ENCODE measurements around the gene CYP3A7.
"Not testable (repeated sequence)": the region's sequence is repeated elsewhere in the genome, so short reads cannot be mapped to it uniquely, and the experiment has no call there.

CYP3A7 gene

GRCh38 chr7:99729486-99730237 lies 5.3 kb downstream of the CYP3A7 start:
- TF ChIP-seq, protein P1, sequence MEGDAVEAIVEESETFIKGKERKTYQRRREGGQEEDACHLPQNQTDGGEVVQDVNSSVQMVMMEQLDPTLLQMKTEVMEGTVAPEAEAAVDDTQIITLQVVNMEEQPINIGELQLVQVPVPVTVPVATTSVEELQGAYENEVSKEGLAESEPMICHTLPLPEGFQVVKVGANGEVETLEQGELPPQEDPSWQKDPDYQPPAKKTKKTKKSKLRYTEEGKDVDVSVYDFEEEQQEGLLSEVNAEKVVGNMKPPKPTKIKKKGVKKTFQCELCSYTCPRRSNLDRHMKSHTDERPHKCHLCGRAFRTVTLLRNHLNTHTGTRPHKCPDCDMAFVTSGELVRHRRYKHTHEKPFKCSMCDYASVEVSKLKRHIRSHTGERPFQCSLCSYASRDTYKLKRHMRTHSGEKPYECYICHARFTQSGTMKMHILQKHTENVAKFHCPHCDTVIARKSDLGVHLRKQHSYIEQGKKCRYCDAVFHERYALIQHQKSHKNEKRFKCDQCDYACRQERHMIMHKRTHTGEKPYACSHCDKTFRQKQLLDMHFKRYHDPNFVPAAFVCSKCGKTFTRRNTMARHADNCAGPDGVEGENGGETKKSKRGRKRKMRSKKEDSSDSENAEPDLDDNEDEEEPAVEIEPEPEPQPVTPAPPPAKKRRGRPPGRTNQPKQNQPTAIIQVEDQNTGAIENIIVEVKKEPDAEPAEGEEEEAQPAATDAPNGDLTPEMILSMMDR (IDR thresholded peaks at IDR 0.05; ENCODE audit: poor library complexity, severe bottlenecking), result no peak
- H3K4me3 ChIP-seq (ENCODE audit: severe bottlenecking), result no peak overlapping the region
- ATAC-seq (ENCODE audit: low read depth), result peak; percentile 81
- no peak for DNase-seq (ENCODE audit: low spot score)
- peaks cover 16% of the 10 kb centered on the region for H3K4me1 ChIP-seq (ENCODE audit: insufficient read depth, poor library complexity, severe bottlenecking)
- peak overlapping the region; percentile 51 for H3K27ac ChIP-seq (ENCODE audit: poor library complexity, severe bottlenecking)
- no peaks in the 10 kb centered on the region for H3K27me3 ChIP-seq (ENCODE audit: insufficient read depth, poor library complexity, severe bottlenecking)
- H3K9me3 ChIP-seq (ENCODE audit: severe bottlenecking), result no peaks in the 10 kb centered on the region
- H3K36me3 ChIP-seq (ENCODE audit: low read depth), result no peaks in the 10 kb centered on the region

GRCh38 chr7:99728615-99729014 lies 6.4 kb downstream of the CYP3A7 start:
- H3K36me3 ChIP-seq (ENCODE audit: low read depth), result no peaks in the 10 kb centered on the region
- H3K4me3 ChIP-seq (ENCODE audit: severe bottlenecking), result no peak overlapping the region
- DNase-seq (ENCODE audit: low spot score) (no peak), ATAC-seq (ENCODE audit: low read depth) (no peak)
- peaks cover 16% of the 10 kb centered on the region for H3K4me1 ChIP-seq (ENCODE audit: insufficient read depth, poor library complexity, severe bottlenecking)
- TF ChIP-seq, protein P1 (IDR thresholded peaks at IDR 0.05; ENCODE audit: poor library complexity, severe bottlenecking), result no peak
- peak overlapping the region; percentile 51 for H3K27ac ChIP-seq (ENCODE audit: poor library complexity, severe bottlenecking)
- no peaks in the 10 kb centered on the region for H3K9me3 ChIP-seq (ENCODE audit: severe bottlenecking)
- H3K27me3 ChIP-seq (ENCODE audit: insufficient read depth, poor library complexity, severe bottlenecking), result no peaks in the 10 kb centered on the region

DNA sequence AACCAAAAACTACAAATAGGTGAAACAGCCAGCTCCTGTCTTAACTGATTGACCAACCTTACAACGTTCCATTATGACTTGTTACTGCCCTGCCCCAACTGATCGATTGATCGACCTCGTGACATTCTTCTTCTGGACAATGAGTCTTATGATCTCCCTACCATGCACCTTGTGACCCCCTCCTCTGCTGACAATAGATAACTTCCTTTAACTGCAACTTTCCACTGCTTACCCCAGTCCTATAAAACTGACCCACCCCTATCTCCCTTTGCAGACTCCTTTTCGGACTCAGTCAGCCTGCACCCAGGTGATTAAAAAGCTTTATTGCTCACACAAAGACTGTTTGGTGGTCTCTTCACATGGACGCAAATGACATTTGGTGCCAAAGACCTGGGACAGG lies 11.8 kb downstream of the CYP3A7 start:
- H3K4me1 ChIP-seq (ENCODE audit: insufficient read depth, poor library complexity, severe bottlenecking); H3K36me3 ChIP-seq (ENCODE audit: low read depth); H3K27me3 ChIP-seq (ENCODE audit: insufficient read depth, poor library complexity, severe bottlenecking); DNase-seq (ENCODE audit: low spot score); H3K4me3 ChIP-seq (ENCODE audit: severe bottlenecking); H3K9me3 ChIP-seq (ENCODE audit: severe bottlenecking); ATAC-seq (ENCODE audit: low read depth); H3K27ac ChIP-seq (ENCODE audit: poor library complexity, severe bottlenecking): not testable (repeated sequence)

- TF ChIP-seq, protein P1 (IDR thresholded peaks at IDR 0.05; ENCODE audit: poor library complexity, severe bottlenecking), result no peak
- H3K27me3 ChIP-seq (ENCODE audit: insufficient read depth, poor library complexity, severe bottlenecking), result no peaks in the 10 kb centered on the region
- ATAC-seq (ENCODE audit: low read depth), result no peak
- H3K27ac ChIP-seq (ENCODE audit: poor library complexity, severe bottlenecking), result no peak overlapping the region
- no peaks in the 10 kb centered on the region for H3K4me1 ChIP-seq (ENCODE audit: insufficient read depth, poor library complexity, severe bottlenecking)
- no peak overlapping the region for H3K4me3 ChIP-seq (ENCODE audit: severe bottlenecking)
- no peaks in the 10 kb centered on the region for H3K9me3 ChIP-seq (ENCODE audit: severe bottlenecking)
- no peak for DNase-seq (ENCODE audit: low spot score)
- H3K36me3 ChIP-seq (ENCODE audit: low read depth), result no peaks in the 10 kb centered on the region
Measured at GRCh38 chr7:99720800-99721595, 14.0 kb downstream of the CYP3A7 start.

GRCh38 chr7:99719996-99720769 lies 14.8 kb downstream of the CYP3A7 start:
- TF ChIP-seq, protein P1 (IDR thresholded peaks at IDR 0.05; ENCODE audit: poor library complexity, severe bottlenecking), result no peak
- Histone ChIP-seq H3K4me1 (ENCODE audit: insufficient read depth, poor library complexity, severe bottlenecking) (no peaks in the 10 kb centered on the region), H3K36me3 (ENCODE audit: low read depth) (no peaks in the 10 kb centered on the region), H3K27ac (ENCODE audit: poor library complexity, severe bottlenecking) (no peak overlapping the region), H3K9me3 (ENCODE audit: severe bottlenecking) (no peaks in the 10 kb centered on the region), H3K4me3 (ENCODE audit: severe bottlenecking) (no peak overlapping the region), H3K27me3 (ENCODE audit: insufficient read depth, poor library complexity, severe bottlenecking) (no peaks in the 10 kb centered on the region)
- ATAC-seq (ENCODE audit: low read depth) (no peak), DNase-seq (ENCODE audit: low spot score) (no peak)

Measured in RWPE2 (cell line).